Fibroblast of pulmonary artery (primary cell): Measurements from ENCODE around the gene SCAANT1.
A peak's percentile ranks its signal among the peaks of the same experiment; 100 is the strongest.

Experiments used
- DNase-seq: peaks from one replicate; pipeline ENCODE4 v3.0.0-alpha.2; 2010; ENCODE audit warnings: low read depth
- H3K4me3 ChIP-seq: replicated peaks from 2 replicates; pipeline ENCODE4 v1.5.1; 2011; ENCODE audit warnings: low read depth, mild to moderate bottlenecking, control low read depth, low read length, moderate library complexity
- TF ChIP-seq, protein P1 (sequence below): IDR thresholded peaks from 2 replicates; pipeline ENCODE4 v1.5.1; 2011; ENCODE audit warnings: mild to moderate bottlenecking, control low read depth, low read length, inconsistent platforms; ENCODE audit errors: missing control alignments

SCAANT1 gene

GRCh38 chr3:63874769-63875168 is 37.4 kb downstream of the SCAANT1 start:
- DNase-seq, result no peak
- H3K4me3 ChIP-seq, result no peak overlapping the region
- TF ChIP-seq, protein P1, sequence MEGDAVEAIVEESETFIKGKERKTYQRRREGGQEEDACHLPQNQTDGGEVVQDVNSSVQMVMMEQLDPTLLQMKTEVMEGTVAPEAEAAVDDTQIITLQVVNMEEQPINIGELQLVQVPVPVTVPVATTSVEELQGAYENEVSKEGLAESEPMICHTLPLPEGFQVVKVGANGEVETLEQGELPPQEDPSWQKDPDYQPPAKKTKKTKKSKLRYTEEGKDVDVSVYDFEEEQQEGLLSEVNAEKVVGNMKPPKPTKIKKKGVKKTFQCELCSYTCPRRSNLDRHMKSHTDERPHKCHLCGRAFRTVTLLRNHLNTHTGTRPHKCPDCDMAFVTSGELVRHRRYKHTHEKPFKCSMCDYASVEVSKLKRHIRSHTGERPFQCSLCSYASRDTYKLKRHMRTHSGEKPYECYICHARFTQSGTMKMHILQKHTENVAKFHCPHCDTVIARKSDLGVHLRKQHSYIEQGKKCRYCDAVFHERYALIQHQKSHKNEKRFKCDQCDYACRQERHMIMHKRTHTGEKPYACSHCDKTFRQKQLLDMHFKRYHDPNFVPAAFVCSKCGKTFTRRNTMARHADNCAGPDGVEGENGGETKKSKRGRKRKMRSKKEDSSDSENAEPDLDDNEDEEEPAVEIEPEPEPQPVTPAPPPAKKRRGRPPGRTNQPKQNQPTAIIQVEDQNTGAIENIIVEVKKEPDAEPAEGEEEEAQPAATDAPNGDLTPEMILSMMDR, result no peak

DNA sequence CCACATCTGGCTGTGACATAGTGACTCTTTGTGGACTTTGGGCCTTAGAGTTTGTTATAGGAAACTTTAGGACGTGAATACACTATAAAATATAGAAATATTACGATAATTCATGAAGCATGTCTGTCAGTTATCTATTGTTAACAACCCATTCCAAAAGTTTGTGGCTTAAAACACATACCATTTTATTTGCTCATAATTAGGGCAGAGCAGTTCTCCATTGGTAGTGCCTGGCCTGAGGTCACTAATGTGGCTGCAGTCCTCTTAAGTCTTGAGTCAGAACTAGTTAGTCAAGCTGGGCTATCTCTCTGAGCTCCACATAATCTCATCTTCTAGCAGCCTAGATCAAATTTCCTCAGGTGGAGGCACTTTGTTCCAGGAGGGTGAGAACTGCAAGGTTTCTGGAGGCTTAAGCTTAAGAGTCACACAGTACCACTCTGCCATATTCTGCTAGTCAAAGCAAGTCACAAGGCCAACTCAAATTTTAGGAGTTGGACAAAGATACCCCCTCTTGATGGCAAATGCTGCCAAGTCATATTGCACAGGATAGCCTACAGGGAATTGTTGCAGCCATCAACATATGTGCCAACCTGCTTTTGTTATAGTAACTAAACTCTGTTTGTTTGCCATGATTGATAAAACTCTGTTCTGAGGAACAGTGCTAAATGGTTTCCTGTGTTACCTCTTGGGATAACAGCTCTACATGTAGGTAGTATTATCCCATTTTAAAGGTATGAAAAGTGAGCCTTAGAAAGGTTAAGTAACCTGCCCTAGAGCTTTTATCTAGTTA is 39.9 kb downstream of the SCAANT1 start:
- TF ChIP-seq, protein P1, result no peak
- H3K4me3 ChIP-seq, result no peak overlapping the region
- peak; percentile 72 for DNase-seq

DNA sequence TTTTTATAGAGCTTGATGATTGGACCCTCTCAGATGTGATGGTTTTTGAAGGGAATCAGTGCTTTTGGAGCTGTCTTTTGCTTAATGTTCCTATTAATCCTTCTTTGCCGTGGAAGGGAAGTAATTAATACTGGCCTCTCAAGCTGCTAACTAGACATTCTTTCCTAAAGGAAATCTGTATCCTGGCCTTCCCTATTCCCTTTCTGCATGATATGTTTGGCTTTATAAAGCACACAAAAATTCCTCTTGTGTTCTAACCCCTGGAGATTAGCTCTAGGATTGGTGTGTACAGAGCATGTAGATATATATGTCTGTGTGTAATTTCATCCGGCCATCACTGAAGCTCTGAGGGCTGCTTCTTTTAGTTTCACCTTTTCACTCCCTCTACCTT is 41.6 kb downstream of the SCAANT1 start:
- no peak overlapping the region for H3K4me3 ChIP-seq
- TF ChIP-seq, protein P1, result no peak

GRCh38 chr3:63869940-63870614 is 42.1 kb downstream of the SCAANT1 start:
- H3K4me3 ChIP-seq, result no peak overlapping the region
- TF ChIP-seq, protein P1, result no peak
- DNase-seq, result no peak

More for the DNA sequence above, 41.6 kb downstream of the SCAANT1 start:
- DNase-seq, result no peak

GRCh38 chr3:63867225-63867624 is 45.0 kb downstream of the SCAANT1 start:
- TF ChIP-seq, protein P1, result no peak
- no peak for DNase-seq
- no peak overlapping the region for H3K4me3 ChIP-seq

DNA sequence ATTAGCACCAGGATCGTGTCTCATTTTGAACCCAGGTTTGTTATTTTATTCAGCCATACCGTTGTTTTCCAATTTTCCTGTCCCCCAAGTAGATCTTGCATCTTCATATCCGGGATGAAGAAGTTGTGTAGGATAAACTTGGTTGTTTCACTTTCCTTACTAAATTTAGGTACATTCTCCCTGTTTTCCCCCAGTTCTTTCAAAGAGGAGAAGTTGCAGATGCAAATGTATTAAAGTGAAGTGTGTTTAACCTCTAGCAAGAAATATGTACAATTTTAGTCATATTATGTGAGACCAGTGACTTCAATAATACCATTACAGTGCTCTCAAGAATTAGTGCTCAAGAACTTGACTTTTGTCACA is 47.2 kb downstream of the SCAANT1 start:
- H3K4me3 ChIP-seq, result peak overlapping the region; percentile 81
- no peak for DNase-seq
- TF ChIP-seq, protein P1, result no peak
